WTC11 (cell line): ENCODE results near the gene U2AF2. TPM values are rescaled to one million over a fixed set of nuclear protein-coding genes. Genes with fewer than 3 reads are reported as not detected.
A peak's percentile ranks its signal among the peaks of the same experiment; 100 is the strongest.

Experiments
- ATAC-seq: fragments of 200-7000 bp; cut with Tn5 transposase; 2 replicates; pipeline ENCODE4 v1.10.0; 2021; ENCODE audit warnings: mild to moderate bottlenecking, moderate library complexity
- CTCF ChIA-PET: fragments of 300-600 bp; sonication (Branson Sonifier 250); formaldehyde crosslinking; loops from one replicate; lab custom pipeline; 2021; ENCODE audit warnings: antibody characterized with exemption; lab: Charles Lee
- POLR2A ChIA-PET: fragments of 350-600 bp; sonication (Branson Sonifier 250); formaldehyde crosslinking; loops from one replicate; lab custom pipeline; 2021; ENCODE audit warnings: antibody characterized with exemption; lab: Charles Lee
- DNase-seq: peaks from one replicate; pipeline ENCODE4 v3.0.0; 2021; ENCODE audit warnings: low spot score
- H3K27ac Mint-ChIP-seq: 2 replicates; pipeline ENCODE4 v1.8.0; 2021; ENCODE audit warnings: mixed read lengths
- H3K27me3 Mint-ChIP-seq: 2 replicates; pipeline ENCODE4 v1.8.0; 2021; ENCODE audit warnings: low read depth, mild to moderate bottlenecking, moderate library complexity, mixed read lengths
- H3K36me3 Mint-ChIP-seq: 2 replicates; pipeline ENCODE4 v1.8.0; 2021; ENCODE audit warnings: mixed read lengths
- H3K4me1 Mint-ChIP-seq: 2 replicates; pipeline ENCODE4 v1.8.0; 2022; ENCODE audit warnings: mixed read lengths
- H3K4me3 Mint-ChIP-seq: 2 replicates; pipeline ENCODE4 v1.8.0; 2021; ENCODE audit warnings: mild to moderate bottlenecking, moderate library complexity, mixed read lengths
- H3K9me3 Mint-ChIP-seq: 2 replicates; pipeline ENCODE4 v1.8.0; 2021; ENCODE audit warnings: mixed read lengths
- CDX4 ChIP-seq: fragments of 250-450 bp; sonication (Bioruptor Pico); IDR thresholded peaks from 2 replicates; pipeline ENCODE4 v1.9.0; 2021; ENCODE audit warnings: moderate library complexity, mild to moderate bottlenecking, inconsistent platforms, borderline replicate concordance
- FOXP4 ChIP-seq: sonication (generic); formaldehyde crosslinking; IDR thresholded peaks from 2 replicates; pipeline ENCODE4 v1.8.0; 2022; ENCODE audit warnings: mild to moderate bottlenecking, missing genetic modification reagents
- HMGXB4 ChIP-seq: sonication (generic); formaldehyde crosslinking; IDR thresholded peaks from 2 replicates; pipeline ENCODE4 v1.8.1; 2023; ENCODE audit warnings: mild to moderate bottlenecking, moderate library complexity, missing genetic modification reagents
- IRF2 ChIP-seq: sonication (generic); formaldehyde crosslinking; IDR thresholded peaks from 2 replicates; pipeline ENCODE4 v1.8.0; 2022; ENCODE audit warnings: low read depth, missing genetic modification reagents, borderline replicate concordance
- OVOL2 ChIP-seq: fragments of 250-450 bp; sonication (Bioruptor Pico); IDR thresholded peaks from 2 replicates; pipeline ENCODE4 v1.9.0; 2021; ENCODE audit warnings: mild to moderate bottlenecking, borderline replicate concordance
- PRDM15 ChIP-seq: sonication (generic); formaldehyde crosslinking; IDR thresholded peaks from 2 replicates; pipeline ENCODE4 v1.8.0; 2022; ENCODE audit warnings: missing genetic modification reagents
- PREB ChIP-seq: sonication (generic); formaldehyde crosslinking; IDR thresholded peaks from 2 replicates; pipeline ENCODE4 v1.8.1; 2022; ENCODE audit warnings: mild to moderate bottlenecking, missing genetic modification reagents, moderate library complexity, borderline replicate concordance
- RORB ChIP-seq: fragments of 250-450 bp; sonication (Bioruptor Pico); IDR thresholded peaks from 2 replicates; pipeline ENCODE4 v1.9.0; 2021; ENCODE audit warnings: mild to moderate bottlenecking
- SOX15 ChIP-seq: fragments of 250-450 bp; sonication (Bioruptor Pico); IDR thresholded peaks from 2 replicates; pipeline ENCODE4 v1.9.0; 2021; ENCODE audit warnings: mild to moderate bottlenecking
- ZNF121 ChIP-seq: sonication (generic); formaldehyde crosslinking; IDR thresholded peaks from 2 replicates; pipeline ENCODE4 v1.8.0; 2023; ENCODE audit warnings: missing genetic modification reagents
- ZNF138 ChIP-seq: sonication (generic); formaldehyde crosslinking; conservative IDR thresholded peaks from 2 replicates; pipeline ENCODE4 v1.8.1; 2022; ENCODE audit warnings: mild to moderate bottlenecking, moderate library complexity, missing genetic modification reagents
- ZNF232 ChIP-seq: sonication (generic); formaldehyde crosslinking; IDR thresholded peaks from 2 replicates; pipeline ENCODE4 v1.8.0; 2022; ENCODE audit warnings: mild to moderate bottlenecking, missing genetic modification reagents
- ZNF416 ChIP-seq: fragments of 250-450 bp; sonication (Bioruptor Pico); IDR thresholded peaks from 2 replicates; pipeline ENCODE4 v1.9.0; 2021; ENCODE audit warnings: mild to moderate bottlenecking, inconsistent platforms
- ZNF425 ChIP-seq: fragments of 250-450 bp; sonication (Bioruptor Pico); conservative IDR thresholded peaks from 2 replicates; pipeline ENCODE4 v1.9.0; 2021; ENCODE audit warnings: mild to moderate bottlenecking
- ZNF512 ChIP-seq: sonication (generic); formaldehyde crosslinking; IDR thresholded peaks from 2 replicates; pipeline ENCODE4 v1.8.1; 2022; ENCODE audit warnings: missing genetic modification reagents, borderline replicate concordance
- total RNA-seq: library from RNA; stranded (reverse); gene quantifications from 3 replicates; pipeline ENCODE4 v1.2.3, GENCODE V29; 2021

The U2AF2 gene
- total RNA-seq, 1 experiment from 2014 or later = 302 TPM

- TF ChIP-seq HMGXB4 (no peak), ZNF416 (CRISPR knock-in tag) (no peak), ZNF138 (CRISPR knock-in tag) (no peak), PREB (no peak), ZNF425 (CRISPR knock-in tag) (no peak), OVOL2 (CRISPR knock-in tag) (no peak), FOXP4 (CRISPR knock-in tag) (no peak), ZNF512 (CRISPR knock-in tag) (no peak), SOX15 (CRISPR knock-in tag) (no peak), IRF2 (CRISPR knock-in tag) (no peak)
Observed at GRCh38 chr19:55616395-55616875, 38.4 kb upstream of the U2AF2 start (continued).

GRCh38 chr19:55617426-55617825 lies 37.4 kb upstream of the U2AF2 start:
- no peak for ATAC-seq
- DNase-seq = no peak
- Mint-ChIP-seq H3K4me3 (no peak overlapping the region), H3K9me3 (0 out of 2 replicates have a peak, but pooled peaks cover 3% of the 10 kb centered on the region), H3K36me3 (peaks cover 19% of the 10 kb centered on the region), H3K27me3 (0 out of 2 replicates have a peak, but pooled peaks cover 3% of the 10 kb centered on the region), H3K4me1 (0 out of 2 replicates have a peak, but pooled peaks cover 3% of the 10 kb centered on the region), H3K27ac (peak overlapping the region; percentile 68; the same call in 1 of the 2 replicates)
- ChIA-PET POLR2A (no interaction called here), CTCF (interaction anchor here (0.7 to 4.0 kb wide), 3 partner anchors 11 to 514 kb away, joined by 3 to 14 read pairs (median 9); partner anchors contain the start of gene ZNF865)
- TF ChIP-seq ZNF232 (CRISPR knock-in tag) (no peak), CDX4 (CRISPR knock-in tag) (no peak), RORB (no peak), IRF2 (CRISPR knock-in tag) (no peak), PRDM15 (CRISPR knock-in tag) (no peak), ZNF121 (CRISPR knock-in tag) (no peak), FOXP4 (CRISPR knock-in tag) (no peak)
